Gastroesophageal sphincter (tissue), 4 donors: ENCODE measurements around the gene SMCO4. TPM values are rescaled to one million over a fixed set of nuclear protein-coding genes. Genes with fewer than 3 reads are reported as not detected.

ENCODE experiments used
- ATAC-seq: fragments of 150-250 bp; one replicate; pipeline ENCODE4 v1.9.1; 2016; ENCODE audit warnings: mild to moderate bottlenecking, moderate library complexity
- H3K27ac ChIP-seq, 4 donors: fragments of 200-600 bp; sonication (generic) in 3 of 4; 1 replicate in 3 of 4; 2 replicates in 1 of 4; pipeline ENCODE4 v1.5.1; 2016 to 2019
- H3K27me3 ChIP-seq: fragments of 200-600 bp; sonication (generic); one replicate; pipeline ENCODE4 v1.5.1; 2019
- H3K36me3 ChIP-seq, 2 donors: fragments of 200-600 bp; sonication (generic); one replicate each; pipeline ENCODE4 v1.5.1; 2019; ENCODE audit warnings: control low read depth in 1 of 2
- H3K4me1 ChIP-seq, 3 donors: fragments of 200-600 bp; sonication (generic); 1 replicate in 2 of 3; 2 replicates in 1 of 3; pipeline ENCODE4 v1.5.1; 2016 to 2019; ENCODE audit warnings: control low read depth in 2 of 3
- H3K4me3 ChIP-seq, 2 donors: fragments of 200-600 bp; sonication (generic); one replicate each; pipeline ENCODE4 v1.5.1; 2019; ENCODE audit warnings: mild to moderate bottlenecking in 1 of 2, moderate library complexity in 1 of 2
- H3K9me3 ChIP-seq, 3 donors: fragments of 200-600 bp; sonication (generic); one replicate each; pipeline ENCODE4 v1.5.1; 2017 to 2019; ENCODE audit warnings: control low read depth in 2 of 3
- CTCF ChIP-seq, 4 experiments: fragments of 200-600 bp in 2 of 4; fragments of 450-650 bp in 2 of 4; sonication (generic) in 1 of 4; IDR thresholded peaks; one replicate each; pipeline ENCODE4 v1.5.1; 2017 to 2019; ENCODE audit warnings: antibody characterized with exemption in 4 of 4, mild to moderate bottlenecking in 2 of 4, moderate library complexity in 2 of 4
- EP300 ChIP-seq: sonication (generic); formaldehyde crosslinking; IDR thresholded peaks from one replicate; pipeline ENCODE4 v1.6.1; 2017; ENCODE audit warnings: antibody characterized with exemption, mild to moderate bottlenecking
- POLR2A ChIP-seq, 2 donors: fragments of 450-650 bp; IDR thresholded peaks; one replicate each; pipeline ENCODE4 v1.6.1; 2017; ENCODE audit warnings: antibody characterized with exemption in 2 of 2, mild to moderate bottlenecking in 2 of 2, moderate library complexity in 1 of 2
- POLR2AphosphoS5 ChIP-seq: sonication (generic); formaldehyde crosslinking; IDR thresholded peaks from one replicate; pipeline ENCODE4 v1.6.1; 2017; ENCODE audit warnings: antibody characterized with exemption
- WGBS, 2 donors: methylation state at CpG; one replicate each; pipeline ENCODE4 v1.1.5; 2018; ENCODE audit warnings: low coverage in 1 of 2; 5-methylcytosine and 5-hydroxymethylcytosine counted together
- total RNA-seq, 4 donors: library from RNA; depleted of rRNA; stranded (reverse); fragments of >200 nt; gene quantifications; one replicate each; pipeline ENCODE4 v1.1.0, GENCODE V29; 2016

The SMCO4 gene
- total RNA-seq, 4 donors from 2014 or later = 5.6 to 15.5 (median 11.6) TPM

DNA sequence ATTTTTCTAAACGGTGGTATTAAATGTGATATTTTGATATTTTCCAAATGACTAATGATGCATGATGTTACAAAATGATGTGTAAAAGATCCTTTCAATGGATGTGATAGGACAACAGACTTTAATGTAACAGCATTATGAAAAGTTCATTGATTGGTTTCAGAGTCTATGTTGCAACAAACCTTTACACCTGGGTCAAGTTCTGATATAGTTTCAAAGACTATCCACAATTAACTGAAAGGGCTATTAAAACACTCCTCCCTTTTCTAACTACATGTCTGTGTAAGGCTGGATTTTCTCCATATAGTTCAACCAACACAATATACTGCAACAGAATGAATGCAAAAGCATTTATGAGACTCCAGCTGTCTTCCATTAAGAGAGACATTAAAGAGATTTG, 35.7 kb downstream of the SMCO4 start:
- no peaks in the 10 kb centered on the region for H3K27me3 ChIP-seq
- TF ChIP-seq POLR2A (IDR thresholded peaks at IDR 0.05) (no peak), EP300 (no peak), CTCF (IDR thresholded peaks at IDR 0.05) (no peak), POLR2AphosphoS5 (no peak)
- ATAC-seq = no peak
- no peaks in the 10 kb centered on the region for H3K9me3 ChIP-seq
- H3K4me1 ChIP-seq = no peaks in the 10 kb centered on the region
- 77 to 82% methylated on average over 1 of the region's 1 CpG for WGBS, 2 donors
- no peak overlapping the region for H3K27ac ChIP-seq
- no peak overlapping the region for H3K4me3 ChIP-seq
- peaks cover 0 to 4% of the 10 kb centered on the region in 2 donors for H3K36me3 ChIP-seq

DNA sequence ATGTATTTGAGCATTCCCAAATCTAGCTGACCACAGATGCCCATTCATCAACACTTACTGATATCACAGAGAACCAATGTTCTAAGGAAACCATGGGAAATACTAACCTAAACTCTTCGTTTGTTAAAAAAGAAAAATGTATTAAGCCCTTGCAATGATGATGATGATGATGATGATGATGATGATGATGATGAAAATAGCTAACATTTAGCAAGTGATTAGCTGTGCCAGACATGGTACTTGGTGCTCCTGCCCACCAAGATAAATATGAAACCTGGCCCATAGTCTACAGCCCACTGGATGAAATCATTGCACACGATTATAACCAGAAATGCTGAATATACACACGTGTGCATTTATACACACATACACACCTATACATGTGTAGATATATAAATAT, 37.5 kb downstream of the SMCO4 start:
- H3K27me3 ChIP-seq = no peaks in the 10 kb centered on the region
- H3K4me3 ChIP-seq = no peak overlapping the region
- WGBS, 2 donors = 85 to 93% methylated on average over 3 of the region's 3 CpGs
- peaks cover 0 to 4% of the 10 kb centered on the region in 2 donors for H3K36me3 ChIP-seq
- no peaks in the 10 kb centered on the region for H3K4me1 ChIP-seq
- TF ChIP-seq POLR2AphosphoS5 (no peak), POLR2A (IDR thresholded peaks at IDR 0.05) (no peak), CTCF (IDR thresholded peaks at IDR 0.05) (no peak), EP300 (no peak)
- H3K9me3 ChIP-seq = no peaks in the 10 kb centered on the region
- no peak overlapping the region for H3K27ac ChIP-seq
- ATAC-seq = no peak

DNA sequence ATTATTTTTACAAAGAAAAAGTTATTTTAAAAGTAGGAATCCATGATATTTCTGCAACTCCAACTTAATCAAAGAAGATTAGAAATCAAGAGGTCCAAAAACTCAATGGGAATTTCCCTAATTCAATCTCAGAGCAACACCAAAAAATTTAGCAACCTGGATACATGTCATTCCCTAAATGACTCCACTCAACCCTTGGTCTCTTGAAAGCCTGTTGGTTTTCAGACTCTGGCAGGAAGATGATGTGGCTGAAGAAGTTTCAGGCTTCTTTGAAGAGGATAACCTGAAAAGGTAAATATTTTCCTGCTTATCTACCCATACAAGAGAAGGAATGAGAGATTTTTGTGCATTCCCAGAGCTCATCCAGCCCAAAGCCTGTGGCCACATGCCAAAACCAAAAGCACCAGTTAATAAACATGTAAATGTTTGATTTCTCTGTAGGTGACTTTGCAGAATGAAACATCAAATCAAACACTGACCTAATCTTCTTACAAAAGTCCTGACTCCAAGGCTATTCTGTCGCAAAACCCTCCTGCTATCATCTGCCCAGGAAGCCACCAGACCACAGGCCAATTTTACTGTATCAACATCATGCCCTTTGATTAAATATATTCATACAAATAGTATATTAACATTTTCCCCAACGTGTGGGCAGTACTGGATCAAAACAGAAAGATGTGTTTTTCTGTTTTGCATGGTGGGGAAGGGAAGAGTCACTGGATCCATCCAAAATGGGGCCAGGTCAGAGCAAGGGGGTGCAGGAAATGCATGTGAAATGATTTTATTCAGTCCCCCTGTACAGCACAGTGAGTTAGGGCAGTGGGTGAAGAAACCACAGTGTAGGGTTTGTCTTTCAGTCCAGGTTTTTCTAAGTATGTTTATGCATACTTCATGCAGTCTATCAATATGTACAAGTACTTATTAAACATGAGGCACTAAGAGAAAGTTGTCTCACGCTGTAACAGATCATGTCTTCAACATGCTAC, 38.8 kb downstream of the SMCO4 start:
- TF ChIP-seq EP300 (no peak), CTCF (IDR thresholded peaks at IDR 0.05) (no peak), POLR2A (IDR thresholded peaks at IDR 0.05) (no peak), POLR2AphosphoS5 (no peak)
- Histone ChIP-seq H3K9me3 (no peaks in the 10 kb centered on the region), H3K36me3 (peaks cover 0 to 4% of the 10 kb centered on the region in 2 donors), H3K27ac (no peak overlapping the region), H3K4me3 (no peak overlapping the region), H3K27me3 (no peaks in the 10 kb centered on the region), H3K4me1 (no peaks in the 10 kb centered on the region)
- ATAC-seq = no peak
- 55 to 69% methylated on average over 2 to 3 of the region's 3 CpGs for WGBS, 2 donors

DNA sequence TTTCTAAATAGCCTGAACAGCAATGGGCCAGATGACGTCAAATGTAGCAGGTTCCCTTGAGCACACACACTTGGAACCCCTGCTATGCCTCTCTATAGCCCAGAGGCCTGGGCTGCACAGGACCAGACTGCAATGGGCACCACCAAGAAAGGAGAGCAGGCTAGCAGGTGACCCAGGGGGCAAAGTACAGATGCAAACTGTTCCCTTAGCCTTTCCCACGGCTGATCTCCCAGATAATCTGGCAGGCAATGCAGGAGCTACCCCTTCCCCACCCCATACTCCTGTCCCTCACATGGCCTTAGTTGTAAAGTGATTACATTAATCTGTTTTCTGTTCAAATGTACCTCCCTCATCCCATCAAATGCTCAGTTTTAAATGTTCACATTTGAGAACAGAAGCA, 41.3 kb downstream of the SMCO4 start:
- Histone ChIP-seq H3K36me3 (peaks cover 0 to 22% of the 10 kb centered on the region in 2 donors), H3K4me1 (no peaks in the 10 kb centered on the region), H3K27me3 (no peaks in the 10 kb centered on the region), H3K4me3 (no peak overlapping the region), H3K27ac (no peak overlapping the region), H3K9me3 (no peaks in the 10 kb centered on the region)
- 72 to 75% methylated on average over 1 to 2 of the region's 2 CpGs for WGBS, 2 donors
- no peak for TF ChIP-seq POLR2AphosphoS5
- TF ChIP-seq POLR2A (IDR thresholded peaks at IDR 0.05) = no peak
- no peak for TF ChIP-seq CTCF (IDR thresholded peaks at IDR 0.05)
- TF ChIP-seq EP300 = no peak
- no peak for ATAC-seq

GRCh38 chr11:93500759-93501158, 42.4 kb downstream of the SMCO4 start:
- Histone ChIP-seq H3K4me3 (no peak overlapping the region), H3K27me3 (no peaks in the 10 kb centered on the region), H3K4me1 (no peaks in the 10 kb centered on the region), H3K27ac (no peak overlapping the region), H3K9me3 (no peaks in the 10 kb centered on the region), H3K36me3 (peaks cover 0 to 22% of the 10 kb centered on the region in 2 donors)
- ATAC-seq = no peak
- TF ChIP-seq CTCF (IDR thresholded peaks at IDR 0.05) (no peak), POLR2A (IDR thresholded peaks at IDR 0.05) (no peak), POLR2AphosphoS5 (no peak), EP300 (no peak)
- 97 to 100% methylated on average over 1 to 5 of the region's 5 CpGs for WGBS, 2 donors
